Effector memory CD4-positive, alpha-beta T cell (primary cell): Measurements from ENCODE around the gene NID1.

Source experiments
- DNase-seq, 3 donors: peaks; one replicate each; pipeline ENCODE4 v3.0.0-alpha.2; 2020
- H3K27ac ChIP-seq: 2 replicates; pipeline ENCODE4 v1.7.0; 2013; ENCODE audit warnings: mild to moderate bottlenecking, low read length, moderate library complexity; ENCODE audit not compliant: insufficient read depth, poor library complexity, severe bottlenecking
- H3K27me3 ChIP-seq: replicated peaks from 2 replicates; pipeline ENCODE4 v1.7.0; 2013; ENCODE audit warnings: mild to moderate bottlenecking, low read length; ENCODE audit not compliant: insufficient read depth, control insufficient read depth, poor library complexity, severe bottlenecking
- H3K36me3 ChIP-seq: 2 replicates; pipeline ENCODE4 v1.7.0; 2013; ENCODE audit warnings: mild to moderate bottlenecking, low read length, moderate library complexity; ENCODE audit not compliant: control insufficient read depth, insufficient read depth
- H3K4me1 ChIP-seq: 2 replicates; pipeline ENCODE4 v1.7.0; 2013; ENCODE audit warnings: low read length, mild to moderate bottlenecking; ENCODE audit not compliant: control insufficient read depth, insufficient read depth, poor library complexity, severe bottlenecking
- H3K4me3 ChIP-seq: 2 replicates; pipeline ENCODE4 v1.7.0; 2013; ENCODE audit warnings: low read length, low read depth, mild to moderate bottlenecking; ENCODE audit not compliant: insufficient read depth, poor library complexity, severe bottlenecking
- H3K9me3 ChIP-seq: 2 replicates; pipeline ENCODE4 v1.7.0; 2013; ENCODE audit warnings: mild to moderate bottlenecking, low read length, moderate library complexity; ENCODE audit not compliant: control insufficient read depth

NID1 gene

GRCh38 chr1:235945775-235946570, 118.9 kb downstream of the NID1 start:
- no peaks in the 10 kb centered on the region for H3K27me3 ChIP-seq
- H3K9me3 ChIP-seq, result no peaks in the 10 kb centered on the region
- no peak overlapping the region for H3K4me3 ChIP-seq
- H3K4me1 ChIP-seq, result no peaks in the 10 kb centered on the region
- H3K36me3 ChIP-seq, result no peaks in the 10 kb centered on the region
- H3K27ac ChIP-seq, result no peak overlapping the region
- DNase-seq, result no peak

- DNase-seq, result no peak
- Histone ChIP-seq H3K27ac (no peak overlapping the region), H3K4me1 (peaks cover 3% of the 10 kb centered on the region)
These were observed 121.2 kb downstream of the NID1 start for GRCh38 chr1:235943581-235944114.

GRCh38 chr1:235942979-235943575, 121.8 kb downstream of the NID1 start:
- H3K4me3 ChIP-seq, result no peak overlapping the region
- H3K36me3 ChIP-seq, result no peaks in the 10 kb centered on the region
- H3K4me1 ChIP-seq, result peaks cover 6% of the 10 kb centered on the region
- no peaks in the 10 kb centered on the region for H3K27me3 ChIP-seq
- DNase-seq, result no peak
- no peak overlapping the region for H3K27ac ChIP-seq
- H3K9me3 ChIP-seq, result no peaks in the 10 kb centered on the region

More at GRCh38 chr1:235943581-235944114, 121.2 kb downstream of the NID1 start:
- Histone ChIP-seq H3K9me3 (no peaks in the 10 kb centered on the region), H3K36me3 (no peaks in the 10 kb centered on the region), H3K4me3 (no peak overlapping the region), H3K27me3 (no peaks in the 10 kb centered on the region)

DNA sequence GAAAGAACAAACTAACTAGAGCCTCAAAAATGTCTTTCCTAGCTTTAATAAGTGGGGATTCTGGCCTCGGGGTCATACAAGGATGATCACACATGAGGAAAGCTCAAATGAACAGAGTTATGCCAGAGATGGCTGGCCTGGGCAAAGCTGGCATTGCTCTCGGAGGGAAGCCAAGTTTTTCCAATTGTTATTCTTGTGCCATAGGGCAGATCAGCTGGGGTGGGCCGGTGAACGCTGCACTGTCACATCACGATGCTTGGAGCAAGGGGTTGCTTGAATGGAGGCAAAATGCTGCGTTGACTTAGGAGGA, 122.3 kb downstream of the NID1 start:
- H3K4me3 ChIP-seq, result no peak overlapping the region
- H3K27ac ChIP-seq, result no peak overlapping the region
- DNase-seq, result no peak
- H3K4me1 ChIP-seq, result peaks cover 6% of the 10 kb centered on the region
- no peaks in the 10 kb centered on the region for H3K27me3 ChIP-seq
- no peaks in the 10 kb centered on the region for H3K9me3 ChIP-seq
- no peaks in the 10 kb centered on the region for H3K36me3 ChIP-seq

DNA sequence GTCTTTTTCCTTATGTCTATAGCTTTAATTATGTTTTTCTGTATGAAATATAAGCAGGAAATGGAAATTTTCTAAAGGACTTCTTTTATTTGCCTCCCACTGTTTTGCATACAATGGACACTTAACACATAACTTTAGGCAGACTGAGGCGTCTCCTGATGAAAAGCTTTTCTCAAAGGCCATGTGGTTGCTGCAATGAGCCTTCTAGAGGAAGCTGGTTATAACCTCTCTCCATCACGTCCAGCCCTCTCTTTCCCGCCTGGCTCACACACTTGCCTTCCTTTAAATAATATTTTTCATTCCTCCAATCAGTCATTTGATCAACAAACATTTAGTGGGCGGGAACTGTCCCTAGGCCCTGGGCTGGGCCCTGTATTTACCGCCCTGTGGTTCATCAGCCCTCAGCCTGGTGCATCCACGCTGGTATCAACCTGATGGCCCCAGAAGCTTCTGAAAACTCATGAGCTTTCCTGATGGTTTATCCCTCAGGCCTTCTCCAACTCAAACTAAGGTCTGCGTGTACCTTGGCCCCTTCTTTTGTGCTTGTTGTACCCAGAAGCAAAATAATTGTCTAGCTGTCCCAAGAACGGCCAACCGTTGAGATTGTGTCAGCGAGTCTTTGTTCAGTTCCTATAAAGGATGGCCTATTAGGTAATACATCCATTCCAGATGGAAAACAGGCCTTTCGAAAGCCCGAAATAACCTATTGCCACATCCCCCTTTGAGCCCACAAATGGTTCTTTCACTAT, 122.8 kb downstream of the NID1 start:
- H3K9me3 ChIP-seq, result no peaks in the 10 kb centered on the region
- H3K27me3 ChIP-seq, result no peaks in the 10 kb centered on the region
- no peak for DNase-seq
- no peaks in the 10 kb centered on the region for H3K36me3 ChIP-seq
- H3K4me1 ChIP-seq, result peaks cover 6% of the 10 kb centered on the region
- no peak overlapping the region for H3K4me3 ChIP-seq
- no peak overlapping the region for H3K27ac ChIP-seq

- Histone ChIP-seq H3K4me3 (no peak overlapping the region), H3K4me1 (peaks cover 6% of the 10 kb centered on the region), H3K9me3 (no peaks in the 10 kb centered on the region), H3K27ac (no peak overlapping the region), H3K27me3 (no peaks in the 10 kb centered on the region), H3K36me3 (no peaks in the 10 kb centered on the region)
- DNase-seq, result no peak
These were observed 124.6 kb downstream of the NID1 start for GRCh38 chr1:235940285-235940684.

- Histone ChIP-seq H3K4me1 (peaks cover 6% of the 10 kb centered on the region), H3K4me3 (no peak overlapping the region), H3K36me3 (no peaks in the 10 kb centered on the region), H3K27ac (no peak overlapping the region), H3K27me3 (no peaks in the 10 kb centered on the region), H3K9me3 (no peaks in the 10 kb centered on the region)
- no peak for DNase-seq
These were observed 125.5 kb downstream of the NID1 start for GRCh38 chr1:235939480-235939775.

- Histone ChIP-seq H3K4me1 (peaks cover 6% of the 10 kb centered on the region), H3K9me3 (no peaks in the 10 kb centered on the region), H3K27ac (no peak overlapping the region), H3K4me3 (no peak overlapping the region), H3K27me3 (no peaks in the 10 kb centered on the region), H3K36me3 (no peaks in the 10 kb centered on the region)
- DNase-seq, result no peak
These were observed 126.0 kb downstream of the NID1 start for GRCh38 chr1:235938709-235939479.

DNA sequence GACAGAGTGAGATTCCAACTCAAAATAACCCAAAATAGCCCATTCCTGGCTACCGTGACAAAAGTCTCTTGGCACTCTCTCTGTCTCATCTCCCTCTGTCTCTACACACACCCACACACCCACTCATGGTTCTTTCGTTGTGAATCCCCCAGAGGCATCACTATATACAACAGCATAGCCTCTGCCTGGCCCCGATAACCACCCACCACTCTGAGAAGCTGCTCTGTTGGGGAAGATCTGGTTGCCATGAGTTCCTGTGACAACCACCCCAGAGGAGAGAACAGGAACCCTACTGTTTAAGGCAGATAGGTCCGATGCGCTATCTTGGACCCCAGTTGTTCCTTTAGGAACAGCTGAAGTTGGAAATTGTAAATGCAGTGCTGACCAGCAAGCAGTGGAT, 127.8 kb downstream of the NID1 start:
- H3K9me3 ChIP-seq, result no peaks in the 10 kb centered on the region
- H3K27me3 ChIP-seq, result no peaks in the 10 kb centered on the region
- no peak for DNase-seq
- H3K36me3 ChIP-seq, result no peaks in the 10 kb centered on the region
- no peak overlapping the region for H3K27ac ChIP-seq
- H3K4me1 ChIP-seq, result peaks cover 6% of the 10 kb centered on the region
- no peak overlapping the region for H3K4me3 ChIP-seq
